ENCODE results near the gene TGM6.

TGM6 gene

DNA sequence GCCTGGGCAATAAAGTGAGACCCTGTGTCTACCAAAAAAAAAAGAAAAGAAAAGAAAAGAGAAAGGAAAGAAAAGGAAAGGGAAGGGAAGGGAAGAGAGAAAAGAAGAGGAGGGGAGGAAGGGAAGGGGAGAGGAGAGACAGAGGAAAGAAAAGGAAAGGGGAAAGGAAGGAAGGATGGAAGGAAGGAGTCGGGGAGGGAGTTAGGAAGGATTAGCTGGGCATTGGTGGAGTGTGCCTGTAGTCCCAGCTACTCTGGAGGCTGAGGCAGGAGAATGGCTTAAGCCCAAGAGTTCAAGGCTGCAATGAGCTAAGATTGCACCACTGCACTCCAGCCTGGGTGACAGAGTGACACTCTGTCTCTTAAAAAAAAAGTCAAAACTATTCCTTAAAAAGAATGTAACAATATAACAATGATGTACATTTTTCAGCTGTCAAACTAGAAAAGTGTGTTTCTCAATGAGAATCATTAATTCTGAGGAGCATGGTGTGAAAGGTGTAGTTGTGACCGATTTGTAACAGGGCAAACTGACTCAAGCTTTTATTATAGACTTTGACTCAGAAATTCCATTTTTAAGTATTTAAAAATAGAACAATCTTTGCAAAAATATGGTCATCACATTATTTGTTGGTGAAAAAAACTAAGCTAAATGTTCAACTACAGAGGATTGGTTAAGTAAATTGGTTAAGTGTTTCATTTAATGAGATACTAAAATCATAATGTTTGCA lies 75.2 kb downstream of the TGM6 start:
- Mint-ChIP-seq H3K27ac (no peak overlapping the region), H3K9me3 (no peaks in the 10 kb centered on the region), H3K36me3 (ENCODE audit: low read depth) (peaks cover 24% of the 10 kb centered on the region), H3K4me3 (no peak overlapping the region), H3K4me1 (no peaks in the 10 kb centered on the region), H3K27me3 (ENCODE audit: low read depth) (no peaks in the 10 kb centered on the region)
- TF ChIP-seq, protein P1, sequence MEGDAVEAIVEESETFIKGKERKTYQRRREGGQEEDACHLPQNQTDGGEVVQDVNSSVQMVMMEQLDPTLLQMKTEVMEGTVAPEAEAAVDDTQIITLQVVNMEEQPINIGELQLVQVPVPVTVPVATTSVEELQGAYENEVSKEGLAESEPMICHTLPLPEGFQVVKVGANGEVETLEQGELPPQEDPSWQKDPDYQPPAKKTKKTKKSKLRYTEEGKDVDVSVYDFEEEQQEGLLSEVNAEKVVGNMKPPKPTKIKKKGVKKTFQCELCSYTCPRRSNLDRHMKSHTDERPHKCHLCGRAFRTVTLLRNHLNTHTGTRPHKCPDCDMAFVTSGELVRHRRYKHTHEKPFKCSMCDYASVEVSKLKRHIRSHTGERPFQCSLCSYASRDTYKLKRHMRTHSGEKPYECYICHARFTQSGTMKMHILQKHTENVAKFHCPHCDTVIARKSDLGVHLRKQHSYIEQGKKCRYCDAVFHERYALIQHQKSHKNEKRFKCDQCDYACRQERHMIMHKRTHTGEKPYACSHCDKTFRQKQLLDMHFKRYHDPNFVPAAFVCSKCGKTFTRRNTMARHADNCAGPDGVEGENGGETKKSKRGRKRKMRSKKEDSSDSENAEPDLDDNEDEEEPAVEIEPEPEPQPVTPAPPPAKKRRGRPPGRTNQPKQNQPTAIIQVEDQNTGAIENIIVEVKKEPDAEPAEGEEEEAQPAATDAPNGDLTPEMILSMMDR (IDR thresholded peaks at IDR 0.05; ENCODE audit: unreplicated experiment in 3 of 3), result no peak

DNA sequence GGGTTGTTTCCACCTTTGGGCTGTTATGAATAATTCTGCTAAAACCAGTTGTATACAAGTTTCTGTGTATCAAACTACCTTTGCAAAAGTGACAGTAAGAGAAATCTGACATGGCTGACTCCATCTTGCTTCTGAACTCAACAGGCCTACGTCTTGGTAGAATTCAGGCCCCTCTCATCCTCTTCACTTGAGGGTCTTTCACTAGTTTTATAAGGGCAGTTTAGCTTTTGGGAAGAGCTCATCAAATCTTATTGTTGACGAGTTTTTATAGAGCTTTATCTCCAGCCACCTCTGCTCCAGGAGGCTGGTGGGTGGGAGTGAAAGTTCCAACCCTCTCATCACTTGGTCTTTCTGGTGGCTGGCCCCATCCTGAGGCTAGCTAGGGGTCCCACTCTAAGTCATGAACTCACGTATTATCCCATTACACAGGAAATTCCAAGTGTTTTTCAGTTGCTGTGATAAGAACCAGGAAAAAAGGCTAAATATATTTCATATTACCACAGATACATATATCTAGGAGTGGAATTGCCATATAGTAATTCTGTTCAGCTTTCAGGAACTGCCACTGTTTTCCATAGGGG lies 78.3 kb downstream of the TGM6 start:
- H3K36me3 Mint-ChIP-seq (ENCODE audit: low read depth), result peaks cover 55% of the 10 kb centered on the region
- TF ChIP-seq, protein P1 (IDR thresholded peaks at IDR 0.05; ENCODE audit: unreplicated experiment in 3 of 3), result no peak
- H3K4me1 Mint-ChIP-seq, result no peaks in the 10 kb centered on the region
- no peak overlapping the region for H3K27ac Mint-ChIP-seq
- H3K9me3 Mint-ChIP-seq, result no peaks in the 10 kb centered on the region
- H3K4me3 Mint-ChIP-seq, result no peak overlapping the region
- no peaks in the 10 kb centered on the region for H3K27me3 Mint-ChIP-seq (ENCODE audit: low read depth)

DNA sequence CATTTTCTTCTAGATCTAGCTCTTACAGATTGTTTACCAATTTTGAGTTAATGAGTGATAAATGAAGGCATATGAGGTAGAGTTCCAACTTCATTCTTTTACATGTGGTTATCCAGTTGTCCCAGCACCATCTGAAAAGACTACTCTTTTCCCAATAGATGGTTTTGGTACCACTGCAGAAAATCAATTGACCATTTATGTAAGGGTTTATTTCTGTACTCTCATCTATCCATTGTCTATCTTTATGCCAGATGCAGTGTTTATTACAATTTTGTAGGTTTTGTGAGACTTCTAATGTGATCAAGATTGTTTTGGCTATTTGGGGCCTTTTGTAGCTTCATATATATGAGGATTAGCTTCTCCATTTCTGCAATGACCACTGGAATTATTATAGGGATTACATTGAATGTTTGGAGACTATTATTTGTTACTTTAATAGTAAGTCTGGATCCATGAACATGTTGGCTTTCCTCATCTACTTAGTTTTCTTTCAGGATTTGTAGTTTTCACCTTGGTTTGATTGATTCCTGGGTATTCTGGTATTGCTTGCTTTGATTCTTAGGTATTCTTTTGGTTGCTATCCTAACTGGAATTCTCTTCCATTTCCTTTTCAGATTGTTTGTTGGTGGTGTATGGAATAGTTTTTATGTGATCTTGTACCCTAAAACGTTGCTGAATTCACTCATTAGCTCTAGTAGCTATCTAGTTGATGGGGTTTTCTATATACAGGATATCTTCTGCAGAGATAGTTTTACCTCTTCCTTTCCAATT lies 79.5 kb downstream of the TGM6 start:
- no peak overlapping the region for H3K27ac Mint-ChIP-seq
- peaks cover 66% of the 10 kb centered on the region for H3K36me3 Mint-ChIP-seq (ENCODE audit: low read depth)
- H3K27me3 Mint-ChIP-seq (ENCODE audit: low read depth), result no peaks in the 10 kb centered on the region
- TF ChIP-seq, protein P1 (IDR thresholded peaks at IDR 0.05; ENCODE audit: unreplicated experiment in 3 of 3), result no peak
- H3K9me3 Mint-ChIP-seq, result no peaks in the 10 kb centered on the region
- H3K4me3 Mint-ChIP-seq, result no peak overlapping the region
- no peaks in the 10 kb centered on the region for H3K4me1 Mint-ChIP-seq

DNA sequence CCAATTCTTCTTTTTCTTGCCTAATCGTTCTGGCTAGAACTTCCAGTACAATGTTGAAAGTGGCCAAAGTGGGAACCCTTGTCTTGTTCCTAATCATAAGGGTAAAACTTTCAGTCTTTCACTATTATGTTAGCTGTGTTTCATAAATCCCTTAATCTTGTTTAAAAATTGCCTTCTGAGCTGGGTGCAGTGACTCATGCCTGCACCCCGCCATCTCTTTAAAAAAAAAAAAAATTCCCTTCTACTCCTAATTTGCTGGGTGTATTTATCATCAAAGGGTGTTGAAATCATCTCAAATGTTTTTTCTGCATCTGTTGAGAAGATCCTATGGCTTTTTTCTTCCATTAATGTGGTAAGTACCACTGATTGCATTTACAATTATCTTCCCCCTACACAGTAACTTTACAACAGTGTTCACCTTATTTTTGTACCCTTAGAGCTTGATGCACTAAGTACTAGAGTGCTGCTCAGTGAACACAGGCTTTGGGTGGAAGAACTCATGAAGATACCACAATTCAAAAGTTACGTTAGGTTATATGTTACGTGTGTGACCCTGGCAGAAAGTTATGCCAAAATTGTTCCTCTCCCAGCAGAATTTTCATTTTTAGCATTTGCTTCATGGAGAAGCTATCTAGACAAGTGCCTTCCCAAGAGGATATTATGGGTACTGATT lies 80.2 kb downstream of the TGM6 start:
- H3K4me3 Mint-ChIP-seq, result no peak overlapping the region
- TF ChIP-seq, protein P1 (IDR thresholded peaks at IDR 0.05; ENCODE audit: unreplicated experiment in 3 of 3), result no peak
- no peaks in the 10 kb centered on the region for H3K9me3 Mint-ChIP-seq
- H3K4me1 Mint-ChIP-seq, result no peaks in the 10 kb centered on the region
- H3K36me3 Mint-ChIP-seq (ENCODE audit: low read depth), result peaks cover 73% of the 10 kb centered on the region
- H3K27me3 Mint-ChIP-seq (ENCODE audit: low read depth), result no peaks in the 10 kb centered on the region
- H3K27ac Mint-ChIP-seq, result no peak overlapping the region

DNA sequence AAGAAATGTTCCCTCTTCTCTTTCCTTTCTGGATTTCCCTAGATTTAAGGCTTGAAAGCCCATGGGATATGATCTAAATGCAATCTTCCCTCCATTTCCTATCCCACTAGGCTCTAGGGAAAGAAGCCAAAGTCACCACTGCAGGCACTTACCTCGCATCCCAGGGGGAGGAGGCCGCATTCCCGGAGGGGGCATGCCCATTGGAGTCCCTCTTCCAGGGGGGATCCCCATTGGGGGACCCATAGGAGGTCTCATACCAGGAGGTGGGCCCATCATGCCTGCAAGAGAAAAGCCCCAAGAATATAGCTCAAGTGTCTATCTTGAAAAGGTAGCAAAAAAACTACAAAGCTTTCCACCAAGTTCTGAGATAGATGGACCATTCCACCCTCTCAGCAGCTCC lies 81.8 kb downstream of the TGM6 start:
- H3K27ac Mint-ChIP-seq, result no peak overlapping the region
- H3K36me3 Mint-ChIP-seq (ENCODE audit: low read depth), result peaks cover 87% of the 10 kb centered on the region
- no peak overlapping the region for H3K4me3 Mint-ChIP-seq
- H3K4me1 Mint-ChIP-seq, result peaks cover 3% of the 10 kb centered on the region
- no peaks in the 10 kb centered on the region for H3K9me3 Mint-ChIP-seq
- TF ChIP-seq, protein P1 (IDR thresholded peaks at IDR 0.05; ENCODE audit: unreplicated experiment in 3 of 3), result no peak
- H3K27me3 Mint-ChIP-seq (ENCODE audit: low read depth), result no peaks in the 10 kb centered on the region
